ENCODE data around the gene NUP205. TPM values are rescaled to one million over a fixed set of nuclear protein-coding genes. Genes with fewer than 3 reads are reported as not detected.

The NUP205 gene
- polyA plus RNA-seq, 1 donor from 2014 or later, result 32.3 TPM

DNA sequence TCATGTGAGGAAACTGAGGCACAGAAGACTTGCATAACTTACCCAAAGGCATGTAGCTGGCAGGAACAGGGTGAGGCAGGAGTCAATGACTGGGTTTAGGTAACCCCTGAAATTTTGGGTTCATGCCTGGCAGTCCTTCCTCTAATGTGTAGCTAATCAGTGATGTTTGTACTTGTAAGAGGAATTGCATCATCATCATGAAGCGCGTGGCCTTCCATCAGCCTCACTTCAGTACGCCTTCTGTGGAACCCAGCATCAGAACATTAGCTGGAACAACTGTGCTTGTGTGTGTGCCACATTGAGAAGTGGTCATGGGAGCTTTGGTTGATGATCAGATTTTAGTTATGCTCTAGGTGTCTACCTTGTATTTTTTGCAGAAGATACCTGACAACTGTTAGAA, 86.4 kb downstream of the NUP205 start:
- no peaks in the 10 kb centered on the region for H4K20me1 ChIP-seq (ENCODE audit: insufficient read depth)
- H3K79me2 ChIP-seq (replicated peaks; ENCODE audit: insufficient read depth, low read length), result no peaks in the 10 kb centered on the region
- H2AFZ ChIP-seq (ENCODE audit: low read depth, low read length), result no peak overlapping the region
- TF ChIP-seq, protein P1, sequence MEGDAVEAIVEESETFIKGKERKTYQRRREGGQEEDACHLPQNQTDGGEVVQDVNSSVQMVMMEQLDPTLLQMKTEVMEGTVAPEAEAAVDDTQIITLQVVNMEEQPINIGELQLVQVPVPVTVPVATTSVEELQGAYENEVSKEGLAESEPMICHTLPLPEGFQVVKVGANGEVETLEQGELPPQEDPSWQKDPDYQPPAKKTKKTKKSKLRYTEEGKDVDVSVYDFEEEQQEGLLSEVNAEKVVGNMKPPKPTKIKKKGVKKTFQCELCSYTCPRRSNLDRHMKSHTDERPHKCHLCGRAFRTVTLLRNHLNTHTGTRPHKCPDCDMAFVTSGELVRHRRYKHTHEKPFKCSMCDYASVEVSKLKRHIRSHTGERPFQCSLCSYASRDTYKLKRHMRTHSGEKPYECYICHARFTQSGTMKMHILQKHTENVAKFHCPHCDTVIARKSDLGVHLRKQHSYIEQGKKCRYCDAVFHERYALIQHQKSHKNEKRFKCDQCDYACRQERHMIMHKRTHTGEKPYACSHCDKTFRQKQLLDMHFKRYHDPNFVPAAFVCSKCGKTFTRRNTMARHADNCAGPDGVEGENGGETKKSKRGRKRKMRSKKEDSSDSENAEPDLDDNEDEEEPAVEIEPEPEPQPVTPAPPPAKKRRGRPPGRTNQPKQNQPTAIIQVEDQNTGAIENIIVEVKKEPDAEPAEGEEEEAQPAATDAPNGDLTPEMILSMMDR (IDR thresholded peaks at IDR 0.05; ENCODE audit: poor library complexity, severe bottlenecking), result no peak
- TF ChIP-seq MXI1 (conservative IDR thresholded peaks at IDR 0.05; ENCODE audit: poor library complexity, severe bottlenecking) (no peak), EP300 (conservative IDR thresholded peaks at IDR 0.05; ENCODE audit: poor library complexity, severe bottlenecking) (no peak), SMC3 (conservative IDR thresholded peaks at IDR 0.05; ENCODE audit: poor library complexity) (no peak), EZH2 (IDR thresholded peaks at IDR 0.05; ENCODE audit: borderline replicate concordance, insufficient read depth, low read length, poor library complexity, severe bottlenecking) (no peak), TAF1 (IDR thresholded peaks at IDR 0.05; ENCODE audit: low read depth) (no peak), POLR2AphosphoS5 (IDR thresholded peaks at IDR 0.05) (no peak), RAD21 (conservative IDR thresholded peaks at IDR 0.05) (no peak)
- TF ChIP-seq, protein P2, sequence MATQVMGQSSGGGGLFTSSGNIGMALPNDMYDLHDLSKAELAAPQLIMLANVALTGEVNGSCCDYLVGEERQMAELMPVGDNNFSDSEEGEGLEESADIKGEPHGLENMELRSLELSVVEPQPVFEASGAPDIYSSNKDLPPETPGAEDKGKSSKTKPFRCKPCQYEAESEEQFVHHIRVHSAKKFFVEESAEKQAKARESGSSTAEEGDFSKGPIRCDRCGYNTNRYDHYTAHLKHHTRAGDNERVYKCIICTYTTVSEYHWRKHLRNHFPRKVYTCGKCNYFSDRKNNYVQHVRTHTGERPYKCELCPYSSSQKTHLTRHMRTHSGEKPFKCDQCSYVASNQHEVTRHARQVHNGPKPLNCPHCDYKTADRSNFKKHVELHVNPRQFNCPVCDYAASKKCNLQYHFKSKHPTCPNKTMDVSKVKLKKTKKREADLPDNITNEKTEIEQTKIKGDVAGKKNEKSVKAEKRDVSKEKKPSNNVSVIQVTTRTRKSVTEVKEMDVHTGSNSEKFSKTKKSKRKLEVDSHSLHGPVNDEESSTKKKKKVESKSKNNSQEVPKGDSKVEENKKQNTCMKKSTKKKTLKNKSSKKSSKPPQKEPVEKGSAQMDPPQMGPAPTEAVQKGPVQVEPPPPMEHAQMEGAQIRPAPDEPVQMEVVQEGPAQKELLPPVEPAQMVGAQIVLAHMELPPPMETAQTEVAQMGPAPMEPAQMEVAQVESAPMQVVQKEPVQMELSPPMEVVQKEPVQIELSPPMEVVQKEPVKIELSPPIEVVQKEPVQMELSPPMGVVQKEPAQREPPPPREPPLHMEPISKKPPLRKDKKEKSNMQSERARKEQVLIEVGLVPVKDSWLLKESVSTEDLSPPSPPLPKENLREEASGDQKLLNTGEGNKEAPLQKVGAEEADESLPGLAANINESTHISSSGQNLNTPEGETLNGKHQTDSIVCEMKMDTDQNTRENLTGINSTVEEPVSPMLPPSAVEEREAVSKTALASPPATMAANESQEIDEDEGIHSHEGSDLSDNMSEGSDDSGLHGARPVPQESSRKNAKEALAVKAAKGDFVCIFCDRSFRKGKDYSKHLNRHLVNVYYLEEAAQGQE (IDR thresholded peaks at IDR 0.05; ENCODE audit: borderline replicate concordance), result no peak
- no peaks in the 10 kb centered on the region for H3K9me2 ChIP-seq (ENCODE audit: insufficient read depth, low read length)
- H3K27ac ChIP-seq (ENCODE audit: low read length), result no peak overlapping the region
- no peaks in the 10 kb centered on the region for H3K36me3 ChIP-seq (ENCODE audit: insufficient read depth, low read length)
- H3K9me3 ChIP-seq (ENCODE audit: low read length), result no peaks in the 10 kb centered on the region
- H3K4me3 ChIP-seq (ENCODE audit: low read length), result no peak overlapping the region
- H3K9ac ChIP-seq (ENCODE audit: low read length), result no peak overlapping the region
- H3K27me3 ChIP-seq (ENCODE audit: insufficient read depth, low read depth, low read length), result no peaks in the 10 kb centered on the region
- no peaks in the 10 kb centered on the region for H3F3A ChIP-seq (ENCODE audit: insufficient read depth, low read length, poor library complexity, severe bottlenecking)
- H3K4me2 ChIP-seq (ENCODE audit: low read length), result no peak overlapping the region

DNA sequence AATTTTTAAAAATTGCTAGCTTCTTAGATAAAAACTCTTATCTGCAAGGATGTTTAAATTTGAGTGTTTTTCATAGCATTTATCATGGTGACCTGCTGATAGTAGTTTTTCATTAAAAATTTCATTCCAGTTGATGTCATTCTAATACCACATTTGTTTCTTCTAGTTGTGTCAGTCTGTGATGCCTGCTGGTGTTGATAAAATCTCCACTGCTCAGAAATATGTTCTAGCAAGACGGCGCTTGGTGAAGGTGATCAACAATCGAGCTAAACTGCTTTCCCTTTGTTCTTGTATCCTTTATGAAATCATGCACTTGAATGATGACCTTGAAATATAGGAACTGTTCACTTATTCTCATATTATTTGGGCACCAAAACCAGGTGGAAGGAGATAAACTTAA, 87.0 kb downstream of the NUP205 start:
- no peak overlapping the region for H3K4me3 ChIP-seq (ENCODE audit: low read length)

More for the DNA sequence above, 87.0 kb downstream of the NUP205 start:
- Histone ChIP-seq H3K27me3 (ENCODE audit: insufficient read depth, low read depth, low read length) (no peaks in the 10 kb centered on the region), H3K9ac (ENCODE audit: low read length) (no peak overlapping the region), H2AFZ (ENCODE audit: low read depth, low read length) (no peak overlapping the region), H3K79me2 (replicated peaks; ENCODE audit: insufficient read depth, low read length) (no peaks in the 10 kb centered on the region), H3K9me3 (ENCODE audit: low read length) (no peaks in the 10 kb centered on the region), H3K4me2 (ENCODE audit: low read length) (no peak overlapping the region), H3F3A (ENCODE audit: insufficient read depth, low read length, poor library complexity, severe bottlenecking) (no peaks in the 10 kb centered on the region), H3K9me2 (ENCODE audit: insufficient read depth, low read length) (no peaks in the 10 kb centered on the region), H4K20me1 (ENCODE audit: insufficient read depth) (no peaks in the 10 kb centered on the region), H3K36me3 (ENCODE audit: insufficient read depth, low read length) (no peaks in the 10 kb centered on the region), H3K27ac (ENCODE audit: low read length) (no peak overlapping the region)
- TF ChIP-seq, protein P1 (IDR thresholded peaks at IDR 0.05; ENCODE audit: poor library complexity, severe bottlenecking), result no peak
- TF ChIP-seq MXI1 (conservative IDR thresholded peaks at IDR 0.05; ENCODE audit: poor library complexity, severe bottlenecking) (no peak), RAD21 (conservative IDR thresholded peaks at IDR 0.05) (no peak), POLR2AphosphoS5 (IDR thresholded peaks at IDR 0.05) (no peak), EZH2 (IDR thresholded peaks at IDR 0.05; ENCODE audit: borderline replicate concordance, insufficient read depth, low read length, poor library complexity, severe bottlenecking) (no peak), SMC3 (conservative IDR thresholded peaks at IDR 0.05; ENCODE audit: poor library complexity) (no peak), TAF1 (IDR thresholded peaks at IDR 0.05; ENCODE audit: low read depth) (no peak), EP300 (conservative IDR thresholded peaks at IDR 0.05; ENCODE audit: poor library complexity, severe bottlenecking) (no peak)
- TF ChIP-seq, protein P2 (IDR thresholded peaks at IDR 0.05; ENCODE audit: borderline replicate concordance), result no peak
